SU-DHL-6 (cell line): ENCODE results near the gene CYLD.

Experiments used
- CTCF ChIP-seq: fragments of 200-600 bp; sonication (generic); IDR thresholded peaks from one replicate; pipeline ENCODE4 v1.5.1; 2017; ENCODE audit warnings: antibody characterized with exemption, mild to moderate bottlenecking, low read length, moderate library complexity; ENCODE audit not compliant: insufficient read depth, poor library complexity, severe bottlenecking
- EZH2phosphoT487 ChIP-seq: fragments of 200-600 bp; sonication (generic), shearing (Covaris generic); conservative IDR thresholded peaks from 2 replicates; pipeline ENCODE4 v1.6.1; 2018; ENCODE audit warnings: mild to moderate bottlenecking, antibody characterized with exemption, low read length, moderate library complexity, mixed read lengths

DNA sequence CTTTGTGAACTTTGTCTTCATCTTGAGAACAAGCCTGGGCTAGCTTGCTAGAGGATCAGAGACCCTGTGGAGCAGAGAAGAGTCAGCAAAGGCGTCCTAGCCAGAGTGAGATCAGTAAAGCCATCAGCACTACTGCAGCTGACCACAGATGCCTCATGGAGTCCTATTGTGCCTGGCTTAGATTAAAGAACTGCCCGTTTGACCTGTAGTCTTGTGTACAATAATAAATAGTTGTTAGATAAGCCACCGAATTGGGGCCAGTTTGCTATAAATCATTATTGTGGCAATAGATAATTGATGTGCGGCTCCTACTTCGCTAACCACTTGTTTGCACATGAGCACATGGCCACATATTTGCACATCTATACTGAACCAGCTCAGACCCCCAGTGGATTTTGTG lies 103.0 kb downstream of the CYLD start:
- TF ChIP-seq CTCF (no peak), EZH2phosphoT487 (no peak)
